GM13977 (cell line): ENCODE results near the gene LYSET.
A peak's percentile ranks its signal among the peaks of the same experiment; 100 is the strongest.
"Not testable (repeated sequence)": the region's sequence is repeated elsewhere in the genome, so short reads cannot be mapped to it uniquely, and the experiment has no call there.

Experiments
- DNase-seq: peaks from one replicate; pipeline ENCODE4 v3.0.0; 2012; ENCODE audit warnings: low spot score
- in situ Hi-C: fragments of 300-500 bp; cut with MboI; formaldehyde crosslinking; loops from one replicate; pipeline ENCODE4 v1.12.0; 2022; ENCODE audit warnings: low sequenced_read_pairs, low pct_unique_long_range_greater_than_20kb, mixed read lengths, inconsistent platforms; ENCODE audit not compliant: unreplicated experiment
- TF ChIP-seq, protein P1 (sequence below): IDR thresholded peaks from 2 replicates; pipeline ENCODE4 v1.5.1; 2012; ENCODE audit warnings: mild to moderate bottlenecking, control low read depth; ENCODE audit not compliant: insufficient read depth; ENCODE audit errors: extremely low read depth, missing control alignments

The LYSET gene

DNA sequence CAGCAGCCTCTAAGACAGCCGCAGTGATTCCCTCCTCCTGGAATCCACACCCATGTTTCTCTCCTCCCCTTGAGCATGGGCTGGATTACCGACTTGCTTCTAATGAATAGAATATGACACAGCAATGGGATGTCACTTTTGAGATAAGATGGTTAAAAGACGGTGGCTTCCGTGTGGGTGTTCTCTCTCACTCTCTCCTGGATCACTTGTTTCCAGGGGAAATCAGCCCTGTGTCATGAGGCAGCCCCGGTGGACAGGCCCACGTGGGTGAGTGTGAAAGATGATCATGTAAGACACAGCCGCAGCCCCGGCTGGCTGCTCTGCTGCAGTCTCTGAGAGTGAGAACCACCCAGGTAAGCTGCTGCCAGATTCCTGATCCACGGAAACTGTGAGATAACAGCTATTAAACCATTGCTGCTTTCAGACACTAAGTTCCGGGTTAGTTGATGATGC lies 11.1 kb upstream of the LYSET start:
- in situ Hi-C loops: no loop called here
- TF ChIP-seq, protein P1, sequence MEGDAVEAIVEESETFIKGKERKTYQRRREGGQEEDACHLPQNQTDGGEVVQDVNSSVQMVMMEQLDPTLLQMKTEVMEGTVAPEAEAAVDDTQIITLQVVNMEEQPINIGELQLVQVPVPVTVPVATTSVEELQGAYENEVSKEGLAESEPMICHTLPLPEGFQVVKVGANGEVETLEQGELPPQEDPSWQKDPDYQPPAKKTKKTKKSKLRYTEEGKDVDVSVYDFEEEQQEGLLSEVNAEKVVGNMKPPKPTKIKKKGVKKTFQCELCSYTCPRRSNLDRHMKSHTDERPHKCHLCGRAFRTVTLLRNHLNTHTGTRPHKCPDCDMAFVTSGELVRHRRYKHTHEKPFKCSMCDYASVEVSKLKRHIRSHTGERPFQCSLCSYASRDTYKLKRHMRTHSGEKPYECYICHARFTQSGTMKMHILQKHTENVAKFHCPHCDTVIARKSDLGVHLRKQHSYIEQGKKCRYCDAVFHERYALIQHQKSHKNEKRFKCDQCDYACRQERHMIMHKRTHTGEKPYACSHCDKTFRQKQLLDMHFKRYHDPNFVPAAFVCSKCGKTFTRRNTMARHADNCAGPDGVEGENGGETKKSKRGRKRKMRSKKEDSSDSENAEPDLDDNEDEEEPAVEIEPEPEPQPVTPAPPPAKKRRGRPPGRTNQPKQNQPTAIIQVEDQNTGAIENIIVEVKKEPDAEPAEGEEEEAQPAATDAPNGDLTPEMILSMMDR: no peak
- no peak for DNase-seq

DNA sequence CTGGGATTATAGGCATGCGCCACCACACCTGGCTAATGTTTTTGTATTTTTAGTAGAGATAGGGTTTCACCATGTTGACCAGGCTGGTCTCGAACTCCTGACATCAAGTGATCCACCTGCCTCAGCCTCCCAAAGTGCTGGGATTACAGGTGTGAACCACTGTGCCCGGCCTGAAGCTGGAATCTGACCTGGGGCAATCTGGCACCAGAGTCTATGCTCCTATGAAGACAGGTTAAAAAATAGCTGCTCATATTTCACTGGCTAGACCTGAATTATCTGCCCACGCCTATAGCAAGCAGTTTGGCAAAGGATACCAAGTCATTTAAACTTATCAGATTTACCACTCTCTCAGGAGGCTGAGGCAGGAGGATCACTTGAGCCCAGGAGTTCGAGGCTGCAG lies 10.4 kb upstream of the LYSET start:
- in situ Hi-C loops: not testable (repeated sequence)

DNA sequence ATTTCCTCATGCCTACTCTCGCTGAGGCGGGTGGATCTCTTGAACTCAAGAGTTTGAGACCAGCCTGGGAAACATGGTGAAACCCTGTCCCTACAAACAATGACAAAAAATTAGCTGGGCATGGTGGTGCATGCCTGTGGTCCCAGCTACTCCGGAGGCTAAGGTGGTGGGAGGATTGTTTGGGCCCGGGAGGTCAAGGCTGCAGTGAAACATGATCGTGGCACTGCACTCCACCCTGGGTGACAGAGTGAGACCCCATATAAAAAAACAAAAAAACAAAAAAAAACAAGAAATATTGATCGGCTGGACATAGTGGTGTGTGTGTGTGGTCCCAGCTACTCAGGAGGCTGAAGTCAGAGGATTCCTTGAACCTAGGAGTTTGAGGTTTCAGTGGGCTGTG lies 9.6 kb upstream of the LYSET start:
- in situ Hi-C loops: no loop called here
- TF ChIP-seq, protein P1: no peak

More for the DNA sequence above, 10.4 kb upstream of the LYSET start:
- DNase-seq: not testable (repeated sequence)

GRCh38 chr14:93183596-93184317 lies 1.4 kb upstream of the LYSET start:
- peak; percentile 33 for DNase-seq
- TF ChIP-seq, protein P1: no peak
- in situ Hi-C loops: no loop called here

More for the DNA sequence above, 9.6 kb upstream of the LYSET start:
- DNase-seq: no peak

- DNase-seq: peak; percentile 29
- TF ChIP-seq, protein P1: no peak
- in situ Hi-C loops: no loop called here
These were observed 218 bp downstream of the LYSET start for GRCh38 chr14:93185349-93185720.

GRCh38 chr14:93186466-93186865 lies 1.3 kb downstream of the LYSET start:
- no peak for DNase-seq
- TF ChIP-seq, protein P1: no peak
- in situ Hi-C loops: no loop called here

DNA sequence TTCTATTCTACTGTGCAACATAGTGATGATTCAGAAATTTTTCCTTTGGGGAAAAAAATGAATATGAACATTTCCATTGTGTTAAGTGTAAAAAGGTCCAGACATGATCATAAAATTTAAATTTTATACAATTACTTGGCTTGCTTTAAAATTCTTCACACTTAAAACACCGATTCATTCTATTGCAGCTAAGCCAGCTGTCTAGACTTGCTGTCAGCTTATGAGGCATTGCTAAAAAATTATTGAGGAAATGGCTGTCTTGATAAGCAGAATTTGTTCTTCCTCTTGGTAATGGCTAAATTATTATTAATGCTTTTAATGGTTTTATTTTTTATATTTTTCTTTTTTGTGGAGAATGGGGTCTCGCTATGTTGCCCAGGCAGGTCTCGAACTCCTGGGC lies 1.8 kb downstream of the LYSET start:
- DNase-seq: no peak
- in situ Hi-C loops: no loop called here
- TF ChIP-seq, protein P1: no peak
